Liver (tissue), 9 donors: ENCODE measurements around the gene TNMD. TPM values are rescaled to one million over a fixed set of nuclear protein-coding genes. Genes with fewer than 3 reads are reported as not detected.

Experiments
- DNase-seq: peaks from one replicate; pipeline ENCODE4 v3.0.0-alpha.2; 2017; ENCODE audit warnings: low spot score
- H3K27ac ChIP-seq, 2 donors: one replicate each; pipeline ENCODE4 v1.7.0; 2013; ENCODE audit warnings: inconsistent platforms in 2 of 2, low read length in 2 of 2, control low read depth in 1 of 2, low read depth in 1 of 2, mild to moderate bottlenecking in 1 of 2
- H3K27me3 ChIP-seq, 4 donors: one replicate each; pipeline versions ENCODE4 v1.6.1 to v1.7.0; 2013; ENCODE audit warnings: low read length in 3 of 4, inconsistent platforms in 1 of 4, mild to moderate bottlenecking in 1 of 4, moderate library complexity in 1 of 4; ENCODE audit not compliant: control insufficient read depth in 4 of 4, insufficient read depth in 4 of 4
- H3K36me3 ChIP-seq, 4 donors: one replicate each; pipeline versions ENCODE4 v1.6.1 to v1.7.0; 2013; ENCODE audit warnings: low read length in 3 of 4, mild to moderate bottlenecking in 3 of 4, low read depth in 1 of 4, moderate library complexity in 1 of 4; ENCODE audit not compliant: control insufficient read depth in 4 of 4, insufficient read depth in 3 of 4
- H3K4me1 ChIP-seq, 4 donors: one replicate each; pipeline versions ENCODE4 v1.6.1 to v1.7.0; 2013; ENCODE audit warnings: low read length in 3 of 4, mild to moderate bottlenecking in 3 of 4, moderate library complexity in 1 of 4; ENCODE audit not compliant: control insufficient read depth in 4 of 4, insufficient read depth in 4 of 4
- H3K4me3 ChIP-seq, 3 donors: one replicate each; pipeline versions ENCODE4 v1.6.1 to v1.7.0; 2013; ENCODE audit warnings: low read length in 3 of 3, control low read depth in 1 of 3, low read depth in 1 of 3, mild to moderate bottlenecking in 1 of 3
- H3K9ac ChIP-seq, 2 donors: one replicate each; pipeline ENCODE4 v1.7.0; 2013; ENCODE audit warnings: low read length in 2 of 2, mild to moderate bottlenecking in 2 of 2, moderate library complexity in 2 of 2, control low read depth in 1 of 2, low read depth in 1 of 2
- H3K9me3 ChIP-seq, 4 donors: one replicate each; pipeline versions ENCODE4 v1.6.1 to v1.7.0; 2013; ENCODE audit warnings: low read length in 3 of 4; ENCODE audit not compliant: control insufficient read depth in 4 of 4
- CTCF ChIP-seq: fragments of 150-350 bp; IDR thresholded peaks from 2 replicates; pipeline ENCODE4 v1.5.1; 2017; ENCODE audit warnings: improper control_type of control experiment, low read depth, low read length; ENCODE audit not compliant: missing input control
- EGR1 ChIP-seq, 2 donors: IDR thresholded peaks; 2 replicates each; pipeline ENCODE4 v1.6.1; 2016 to 2018; ENCODE audit warnings: antibody characterized with exemption in 2 of 2, low read depth in 2 of 2
- FOXA1 ChIP-seq: IDR thresholded peaks from 2 replicates; pipeline ENCODE4 v1.6.1; 2016; ENCODE audit warnings: antibody characterized with exemption
- FOXA2 ChIP-seq: IDR thresholded peaks from 2 replicates; pipeline ENCODE4 v1.6.1; 2016; ENCODE audit warnings: antibody characterized with exemption
- JUND ChIP-seq, 2 donors: IDR thresholded peaks; 2 replicates each; pipeline ENCODE4 v1.6.1; 2016; ENCODE audit warnings: antibody characterized with exemption in 2 of 2
- NR2F2 ChIP-seq: IDR thresholded peaks from 2 replicates; pipeline ENCODE4 v1.6.1; 2016; ENCODE audit warnings: antibody characterized with exemption
- RAD21 ChIP-seq, 2 donors: IDR thresholded peaks; 2 replicates each; pipeline ENCODE4 v1.6.1; 2016; ENCODE audit warnings: antibody characterized with exemption in 2 of 2, mild to moderate bottlenecking in 2 of 2
- REST ChIP-seq: IDR thresholded peaks from 2 replicates; pipeline ENCODE4 v1.6.1; 2016; ENCODE audit warnings: antibody characterized with exemption, mild to moderate bottlenecking
- SP1 ChIP-seq: IDR thresholded peaks from 2 replicates; pipeline ENCODE4 v1.6.1; 2018; ENCODE audit warnings: antibody characterized with exemption, mild to moderate bottlenecking
- TAF1 ChIP-seq: conservative IDR thresholded peaks from 2 replicates; pipeline ENCODE4 v1.6.1; 2016; ENCODE audit warnings: antibody characterized with exemption, mild to moderate bottlenecking
- WGBS: extraction: QIAGEN DNeasy Blood & Tissue Kit; methylation state at CpG from one replicate; pipeline ENCODE4 v1.1.7; 2013; 5-methylcytosine and 5-hydroxymethylcytosine counted together
- polyA plus RNA-seq, 2 donors: library from polyadenylated mRNA; stranded (reverse) in 1 of 2; unstranded in 1 of 2; fragments of 200-250 nt in 1 of 2; fragments of >200 nt in 1 of 2; fragmentation: Nextera tagmentation in 1 of 2; extraction: Ambion mirVana in 1 of 2; gene quantifications; one replicate each; pipeline versions ENCODE4 v1.2.1 to v1.2.3, GENCODE V29; 2013 to 2015
- total RNA-seq, 2 donors: library from RNA; depleted of rRNA; stranded (reverse); fragments of >200 nt; gene quantifications; one replicate each; pipeline ENCODE4 v1.2.3, GENCODE V29; 2014
- donor health status: healthy.
- donor health status: healthy.
- donor health status: healthy.
- donor health status: healthy.
- donor health status: healthy.

TNMD gene
- total and polyA plus RNA-seq, 4 donors, result not detected

- TF ChIP-seq RAD21 (IDR thresholded peaks at IDR 0.05) (peak; percentile 68 to 79), CTCF (peak; percentile 49), FOXA2 (no peak), SP1 (peak; percentile 14)
- Histone ChIP-seq H3K9me3 (no peaks in the 10 kb centered on the region), H3K4me3 (no peak overlapping the region), H3K27me3 (no peaks in the 10 kb centered on the region), H3K9ac (no peak overlapping the region), H3K27ac (no peak overlapping the region), H3K4me1 (no peaks in the 10 kb centered on the region), H3K36me3 (no peaks in the 10 kb centered on the region)
- no peak for DNase-seq
- 11% methylated on average over 3 of the region's 3 CpGs for WGBS
These were observed 30.3 kb downstream of the TNMD start for GRCh38 chrX:100615005-100615404.

- TF ChIP-seq SP1 (no peak), FOXA1 (no peak), EGR1 (IDR thresholded peaks at IDR 0.05; ENCODE audit: low read depth in 2 of 2) (no peak), JUND (IDR thresholded peaks at IDR 0.05) (no peak), NR2F2 (no peak)
These were observed 38.3 kb downstream of the TNMD start for GRCh38 chrX:100623001-100623400.

GRCh38 chrX:100625985-100626491 lies 41.3 kb downstream of the TNMD start:
- no peaks in the 10 kb centered on the region for H3K4me1 ChIP-seq
- no peak for DNase-seq
- H3K27me3 ChIP-seq, result no peaks in the 10 kb centered on the region
- H3K9me3 ChIP-seq, result no peaks in the 10 kb centered on the region
- 78% methylated on average over 5 of the region's 5 CpGs for WGBS
- no peak overlapping the region for H3K27ac ChIP-seq
- peaks cover 0 to 2% (median 0%) of the 10 kb centered on the region in 4 donors for H3K36me3 ChIP-seq
- TF ChIP-seq TAF1 (no peak), FOXA2 (no peak), REST (no peak)
- H3K9ac ChIP-seq, result no peak overlapping the region
- H3K4me3 ChIP-seq, result no peak overlapping the region

More at GRCh38 chrX:100623001-100623400, 38.3 kb downstream of the TNMD start:
- no peaks in the 10 kb centered on the region for H3K9me3 ChIP-seq
- H3K4me3 ChIP-seq, result no peak overlapping the region
- no peak overlapping the region for H3K9ac ChIP-seq
- 87% methylated on average over 4 of the region's 4 CpGs for WGBS
- DNase-seq, result no peak
- no peak overlapping the region for H3K27ac ChIP-seq
- H3K27me3 ChIP-seq, result no peaks in the 10 kb centered on the region
- H3K36me3 ChIP-seq, result no peaks in the 10 kb centered on the region
- H3K4me1 ChIP-seq, result no peaks in the 10 kb centered on the region
